ENCODE results near the gene PITPNM3. TPM values are rescaled to one million over a fixed set of nuclear protein-coding genes. Genes with fewer than 3 reads are reported as not detected.

PITPNM3 gene
- polyA plus RNA-seq, 3 donors = 0.29 TPM; not detected in 2

- H3K9ac ChIP-seq (ENCODE audit: insufficient read depth, low read length, poor library complexity, severe bottlenecking) = no peak overlapping the region
- peaks cover 0 to 70% of the 10 kb centered on the region in 2 donors for H3K27me3 ChIP-seq (ENCODE audit: control insufficient read depth in 2 of 2, insufficient read depth in 2 of 2, low read length in 2 of 2)
- H3K36me3 ChIP-seq (replicated peaks in 1 of 2; ENCODE audit: control insufficient read depth in 1 of 2, insufficient read depth in 2 of 2, low read length in 2 of 2) = no peaks in the 10 kb centered on the region
- no peak overlapping the region for H3K27ac ChIP-seq (ENCODE audit: low read depth in 1 of 2, low read length in 2 of 2)
- intact Hi-C loops (cut with micrococcal nuclease) = loop anchor here in 1 of 2 donors (10.0 kb wide), 1 partner anchor 722 kb away; no protein-coding TSS in a partner anchor
- peaks cover 10 to 14% of the 10 kb centered on the region in 2 donors for H3K9me3 ChIP-seq (replicated peaks in 1 of 2; ENCODE audit: control insufficient read depth in 1 of 2, insufficient read depth in 1 of 2, low read length in 2 of 2)
- H3K4me3 ChIP-seq (replicated peaks in 1 of 3; ENCODE audit: low read depth in 2 of 3, low read length in 3 of 3) = no peak overlapping the region
- TF ChIP-seq CTCF (IDR thresholded peaks at IDR 0.05) = no peak
- no peak overlapping the region for H3K4me2 ChIP-seq (replicated peaks; ENCODE audit: extremely low read depth, low read length, poor library complexity, severe bottlenecking)
- H3K4me1 ChIP-seq (ENCODE audit: control insufficient read depth in 1 of 2, insufficient read depth in 2 of 2, low read length in 2 of 2) = peaks cover 15 to 18% of the 10 kb centered on the region in 2 donors
- Mint-ChIP-seq H3K9me3 (peaks cover 6 to 16% (median 12%) of the 10 kb centered on the region in 7 donors), H3K4me3 (peak overlapping the region in 1 of 2 donors; percentile 57), H3K4me1 (peaks cover 24% of the 10 kb centered on the region), H3K36me3 (peaks cover 2 to 6% of the 10 kb centered on the region in 2 donors), H3K27ac (no peak overlapping the region), H3K27me3 (ENCODE audit: low read depth in 3 of 3) (peaks cover 39 to 69% (median 51%) of the 10 kb centered on the region in 3 donors)
- 93% methylated on average over 11 of the region's 25 CpGs for WGBS (ENCODE audit: insufficient coverage)
- no peaks in the 10 kb centered on the region for H4K20me1 ChIP-seq (ENCODE audit: insufficient read depth, low read length)
- DNase-seq = no peak
- no peak overlapping the region for H2AFZ ChIP-seq (ENCODE audit: insufficient read depth, low read depth, low read length, poor library complexity, severe bottlenecking)
- no peaks in the 10 kb centered on the region for H3K79me2 ChIP-seq (ENCODE audit: insufficient read depth, low read length)
These were observed 129.8 kb downstream of the PITPNM3 start for GRCh38 chr17:6426356-6427101.

- Histone ChIP-seq H3K27ac (ENCODE audit: low read depth in 1 of 2, low read length in 2 of 2) (no peak overlapping the region), H3K27me3 (ENCODE audit: control insufficient read depth in 2 of 2, insufficient read depth in 2 of 2, low read length in 2 of 2) (peaks cover 0 to 68% of the 10 kb centered on the region in 2 donors), H3K4me3 (replicated peaks in 1 of 3; ENCODE audit: low read depth in 2 of 3, low read length in 3 of 3) (no peak overlapping the region), H4K20me1 (ENCODE audit: insufficient read depth, low read length) (no peaks in the 10 kb centered on the region), H3K4me2 (replicated peaks; ENCODE audit: extremely low read depth, low read length, poor library complexity, severe bottlenecking) (no peak overlapping the region), H3K36me3 (replicated peaks in 1 of 2; ENCODE audit: control insufficient read depth in 1 of 2, insufficient read depth in 2 of 2, low read length in 2 of 2) (no peaks in the 10 kb centered on the region), H3K4me1 (ENCODE audit: control insufficient read depth in 1 of 2, insufficient read depth in 2 of 2, low read length in 2 of 2) (peaks cover 15 to 18% of the 10 kb centered on the region in 2 donors), H3K9ac (ENCODE audit: insufficient read depth, low read length, poor library complexity, severe bottlenecking) (no peak overlapping the region), H3K79me2 (ENCODE audit: insufficient read depth, low read length) (no peaks in the 10 kb centered on the region), H2AFZ (ENCODE audit: insufficient read depth, low read depth, low read length, poor library complexity, severe bottlenecking) (no peak overlapping the region), H3K9me3 (replicated peaks in 1 of 2; ENCODE audit: control insufficient read depth in 1 of 2, insufficient read depth in 1 of 2, low read length in 2 of 2) (peaks cover under 1 to 3% of the 10 kb centered on the region in 2 donors)
- no peak for TF ChIP-seq CTCF (IDR thresholded peaks at IDR 0.05)
- no peak overlapping the region for H3K27ac Mint-ChIP-seq
- H3K4me3 Mint-ChIP-seq = peak overlapping the region in 1 of 2 donors; percentile 57
- peaks cover 40 to 72% (median 58%) of the 10 kb centered on the region in 3 donors for H3K27me3 Mint-ChIP-seq (ENCODE audit: low read depth in 3 of 3)
- DNase-seq = no peak
- intact Hi-C loops (cut with micrococcal nuclease) = loop anchor here in 1 of 2 donors (10.0 kb wide), 1 partner anchor 721 kb away; no protein-coding TSS in a partner anchor
- H3K36me3 Mint-ChIP-seq = peaks cover 0 to 2% of the 10 kb centered on the region in 2 donors
- WGBS (ENCODE audit: insufficient coverage) = 98% methylated on average over 17 of the region's 18 CpGs
- H3K9me3 Mint-ChIP-seq = peaks cover 0 to 6% (median 2%) of the 10 kb centered on the region in 7 donors
- peaks cover 24% of the 10 kb centered on the region for H3K4me1 Mint-ChIP-seq
These were observed 130.9 kb downstream of the PITPNM3 start for GRCh38 chr17:6425407-6425806.
